ENCODE measurements around the gene RTP5.
A peak's percentile ranks its signal among the peaks of the same experiment; 100 is the strongest.

Gene RTP5

GRCh38 chr2:241844066-241844728 lies 25.3 kb upstream of the RTP5 start:
- peak; percentile 80 for DNase-seq

GRCh38 chr2:241844831-241845578 lies 24.5 kb upstream of the RTP5 start:
- DNase-seq: no peak

- DNase-seq: no peak
Observed at GRCh38 chr2:241846406-241846805, 23.1 kb upstream of the RTP5 start.

- no peak for DNase-seq
Observed at GRCh38 chr2:241848761-241849615, 20.5 kb upstream of the RTP5 start.

GRCh38 chr2:241849616-241850543 lies 19.6 kb upstream of the RTP5 start:
- DNase-seq: no peak

GRCh38 chr2:241850544-241851324 lies 18.8 kb upstream of the RTP5 start:
- DNase-seq: no peak

GRCh38 chr2:241851325-241852115 lies 18.0 kb upstream of the RTP5 start:
- DNase-seq: no peak

- no peak for DNase-seq
Observed at GRCh38 chr2:241852116-241852980, 17.2 kb upstream of the RTP5 start.

GRCh38 chr2:241852981-241853631 lies 16.4 kb upstream of the RTP5 start:
- no peak for DNase-seq

GRCh38 chr2:241853651-241854341 lies 15.7 kb upstream of the RTP5 start:
- no peak for DNase-seq

GRCh38 chr2:241854342-241855244 lies 14.9 kb upstream of the RTP5 start:
- DNase-seq: no peak

GRCh38 chr2:241855245-241855887 lies 14.2 kb upstream of the RTP5 start:
- no peak for DNase-seq

- DNase-seq: no peak
Observed at GRCh38 chr2:241855888-241856422, 13.6 kb upstream of the RTP5 start.

- DNase-seq: no peak
Observed at GRCh38 chr2:241857041-241857541, 12.4 kb upstream of the RTP5 start.

GRCh38 chr2:241857572-241858121 lies 11.9 kb upstream of the RTP5 start:
- DNase-seq: no peak

Data from CD4-positive, alpha-beta T cell treated with Interleukin-21 for 1 hour (primary cell).